Ureter (tissue), 1 donor: ENCODE results near the gene PRKG1. TPM values are rescaled to one million over a fixed set of nuclear protein-coding genes. Genes with fewer than 3 reads are reported as not detected.
A peak's percentile ranks its signal among the peaks of the same experiment; 100 is the strongest.

Experiments used
- DNase-seq: peaks from one replicate; pipeline ENCODE4 v3.0.0-alpha.2; 2020; ENCODE audit warnings: low spot score
- total RNA-seq: library from RNA; stranded (reverse); gene quantifications from one replicate; pipeline ENCODE4 v1.2.4, GENCODE V29; 2023
- donor health status: DM: yes; HTN: yes; CAD: no.

PRKG1 gene
- total RNA-seq, 1 donor from 2014 or later: 25.4 TPM

- no peak for DNase-seq
These were observed 622.0 kb downstream of the PRKG1 start for GRCh38 chr10:51696251-51696650.

GRCh38 chr10:51698473-51699063 is 624.3 kb downstream of the PRKG1 start:
- no peak for DNase-seq

GRCh38 chr10:51699145-51699474 is 624.8 kb downstream of the PRKG1 start:
- DNase-seq: peak; percentile 44

- peak; percentile 93 for DNase-seq
These were observed 625.4 kb downstream of the PRKG1 start, which contains the start of gene CSTF2T for GRCh38 chr10:51699475-51700227. Gene CSTF2T (minus strand): TSS chr10:51699595. CDS start chr10:51699549, 46 bp downstream.

GRCh38 chr10:51700228-51700817 is 626.0 kb downstream of the PRKG1 start:
- DNase-seq: no peak

GRCh38 chr10:51705774-51706173 is 631.5 kb downstream of the PRKG1 start:
- no peak for DNase-seq

- peak; percentile 81 for DNase-seq
These were observed 631.9 kb downstream of the PRKG1 start for GRCh38 chr10:51706225-51706624.

GRCh38 chr10:51707392-51707791 is 633.1 kb downstream of the PRKG1 start:
- DNase-seq: no peak

GRCh38 chr10:51707821-51708424 is 633.6 kb downstream of the PRKG1 start:
- no peak for DNase-seq

- no peak for DNase-seq
These were observed 634.3 kb downstream of the PRKG1 start for GRCh38 chr10:51708609-51709008.

GRCh38 chr10:51709324-51709972 is 635.2 kb downstream of the PRKG1 start:
- DNase-seq: no peak

GRCh38 chr10:51711519-51711891 is 637.2 kb downstream of the PRKG1 start:
- no peak for DNase-seq

GRCh38 chr10:51716981-51717380 is 642.7 kb downstream of the PRKG1 start:
- no peak for DNase-seq

- DNase-seq: no peak
These were observed 644.6 kb downstream of the PRKG1 start for GRCh38 chr10:51718804-51719291.

- no peak for DNase-seq
These were observed 649.8 kb downstream of the PRKG1 start for GRCh38 chr10:51724038-51724437.

GRCh38 chr10:51729822-51730555 is 655.7 kb downstream of the PRKG1 start:
- no peak for DNase-seq

GRCh38 chr10:51733057-51733456 is 658.8 kb downstream of the PRKG1 start:
- DNase-seq: no peak

- DNase-seq: no peak
These were observed 668.9 kb downstream of the PRKG1 start for GRCh38 chr10:51743146-51743545.

GRCh38 chr10:51744235-51745000 is 670.1 kb downstream of the PRKG1 start:
- DNase-seq: no peak

- DNase-seq: no peak
These were observed 671.1 kb downstream of the PRKG1 start for GRCh38 chr10:51745397-51745796.

- DNase-seq: no peak
These were observed 672.9 kb downstream of the PRKG1 start for GRCh38 chr10:51747216-51747615.
